K562 (cell line): ENCODE data around the gene ARNT2. TPM values are rescaled to one million over a fixed set of nuclear protein-coding genes. Genes with fewer than 3 reads are reported as not detected.

ENCODE experiments used
- ATAC-seq: fragments of 200-7000 bp; cut with Tn5 transposase; 3 replicates; pipeline ENCODE4 v1.9.1; 2020; ENCODE audit warnings: moderate library complexity
- BruUV-seq: library from RNA; stranded (reverse); fragments of 400-500 nt; replicated peaks from 2 replicates; lab custom pipeline; 2021; lab: Mats Ljungman, UMichigan
- CTCF ChIA-PET: fragments of 300-600 bp; formaldehyde crosslinking; extraction: SDS; loops from one replicate; lab custom pipeline; 2021; ENCODE audit warnings: low intra/inter-chr PET ratio; lab: Yijun Ruan, JAX
- POLR2A ChIA-PET: fragments of 300-600, 350-650 bp; sonication (Branson Sonifier 250); formaldehyde crosslinking; extraction: SDS; loops from one replicate; lab custom pipeline; 2021; ENCODE audit warnings: antibody characterized with exemption, inconsistent platforms; lab: Yijun Ruan, JAX
- DNase-seq, 4 experiments: peaks; one replicate each; pipeline versions ENCODE4 v3.0.0 to v3.0.0-alpha.2; 2011 to 2018; ENCODE audit warnings: low spot score in 3 of 4, mixed read lengths in 3 of 4; ENCODE audit errors: extremely low read depth in 1 of 4
- FAIRE-seq: peaks from 2 replicates; lab custom pipeline; 2011; peaks lifted over from hg19 to GRCh38; lab: Jason Lieb, UNC
- H2AFZ ChIP-seq: 2 replicates; pipeline ENCODE4 v1.6.0; 2011; ENCODE audit warnings: low read depth, low read length, control low read depth, inconsistent platforms
- H3K27ac ChIP-seq: fragments of 200-600 bp; 3 replicates; pipeline ENCODE4 v1.8.0; 2011; ENCODE audit warnings: low read depth, mild to moderate bottlenecking, control low read depth, inconsistent platforms, low read length, moderate library complexity, mixed read lengths; ENCODE audit errors: extremely low read depth
- H3K27me3 ChIP-seq, 2 experiments: fragments of 300-600 bp in 1 of 2; 2 replicates in 1 of 2; 3 replicates in 1 of 2; pipeline versions ENCODE4 v1.6.0 to v1.8.0; 2011; ENCODE audit warnings: inconsistent platforms in 2 of 2, low read length in 2 of 2, mild to moderate bottlenecking in 1 of 2, mixed read lengths in 1 of 2, moderate library complexity in 1 of 2; ENCODE audit not compliant: control insufficient read depth in 2 of 2, insufficient read depth in 2 of 2
- H3K36me3 ChIP-seq: fragments of 300-600 bp; 3 replicates; pipeline ENCODE4 v1.8.0; 2011; ENCODE audit warnings: mild to moderate bottlenecking, low read length, inconsistent platforms; ENCODE audit not compliant: control insufficient read depth, insufficient read depth
- H3K4me1 ChIP-seq, 2 experiments: fragments of 200-600 bp in 1 of 2; replicated peaks in 1 of 2; 2 replicates in 1 of 2; 3 replicates in 1 of 2; pipeline versions ENCODE4 v1.5.1 to v1.8.0; 2011; ENCODE audit warnings: inconsistent platforms in 2 of 2, low read length in 2 of 2, mild to moderate bottlenecking in 1 of 2, mixed read lengths in 1 of 2, moderate library complexity in 1 of 2; ENCODE audit not compliant: control insufficient read depth in 2 of 2, insufficient read depth in 2 of 2
- H3K4me2 ChIP-seq: 2 replicates; pipeline ENCODE4 v1.6.1; 2011; ENCODE audit warnings: low read length, control low read depth, inconsistent platforms, mixed read lengths; ENCODE audit not compliant: insufficient read depth
- H3K4me3 ChIP-seq: fragments of 200-600 bp; sonication (generic), shearing (Covaris generic); 2 replicates; pipeline ENCODE4 v1.5.1; 2016; ENCODE audit warnings: control low read depth, inconsistent platforms
- H3K79me2 ChIP-seq: fragments of 200-600 bp; 3 replicates; pipeline ENCODE4 v1.8.0; 2011; ENCODE audit warnings: low read length, inconsistent platforms; ENCODE audit not compliant: control insufficient read depth, insufficient read depth
- H3K9ac ChIP-seq, 2 experiments: 2 replicates each; pipeline versions ENCODE4 v1.6.0 to v1.6.1; 2011; ENCODE audit warnings: low read depth in 2 of 2, low read length in 2 of 2, control low read depth in 1 of 2, inconsistent platforms in 1 of 2, mild to moderate bottlenecking in 1 of 2, mixed read lengths in 1 of 2; ENCODE audit not compliant: insufficient read depth in 1 of 2
- H3K9me1 ChIP-seq: one replicate; pipeline ENCODE4 v1.6.0; 2011; ENCODE audit warnings: inconsistent platforms, mild to moderate bottlenecking, low read length, moderate library complexity; ENCODE audit not compliant: control insufficient read depth, insufficient read depth
- H3K9me3 ChIP-seq: replicated peaks from 2 replicates; pipeline ENCODE4 v1.5.1; 2011; ENCODE audit warnings: low read depth, low read length, inconsistent platforms; ENCODE audit not compliant: control insufficient read depth, insufficient read depth
- H4K20me1 ChIP-seq: replicated peaks from 2 replicates; pipeline ENCODE4 v1.6.1; 2011; ENCODE audit warnings: low read length, inconsistent platforms, mixed read lengths; ENCODE audit not compliant: control insufficient read depth, insufficient read depth
- DACH1 ChIP-seq: fragments of 450-650 bp; IDR thresholded peaks from 2 replicates; pipeline ENCODE4 v1.6.1; 2018; ENCODE audit not compliant: partially characterized antibody
- ETS1 ChIP-seq: conservative IDR thresholded peaks from 2 replicates; pipeline ENCODE4 v1.6.1; 2011; ENCODE audit warnings: low read depth, mild to moderate bottlenecking, low read length; ENCODE audit not compliant: control insufficient read depth
- HEY1 ChIP-seq: fragments of 250-450 bp; sonication (Bioruptor Pico); IDR thresholded peaks from 2 replicates; pipeline ENCODE4 v1.5.0; 2020; ENCODE audit warnings: mild to moderate bottlenecking, moderate library complexity, borderline replicate concordance
- HMG20A ChIP-seq: fragments of 450-650 bp; formaldehyde crosslinking; conservative IDR thresholded peaks from 2 replicates; pipeline ENCODE4 v1.4.0; 2020; ENCODE audit warnings: mild to moderate bottlenecking, mixed read lengths
- HNRNPUL1 ChIP-seq: fragments of 200-400 bp; formaldehyde crosslinking; IDR thresholded peaks from 2 replicates; pipeline ENCODE4 v1.6.1; 2017; ENCODE audit warnings: low read length
- MAZ ChIP-seq, 2 experiments: fragments of 450-650 bp in 1 of 2; sonication (generic) in 1 of 2; formaldehyde crosslinking; IDR thresholded peaks in 1 of 2; conservative IDR thresholded peaks in 1 of 2; 2 replicates each; pipeline versions ENCODE4 v1.4.0 to v1.5.0; 2020; ENCODE audit warnings: mild to moderate bottlenecking in 1 of 2, missing genetic modification reagents in 1 of 2
- MTF1 ChIP-seq: fragments of 250-450 bp; sonication (Bioruptor Pico); IDR thresholded peaks from 2 replicates; pipeline ENCODE4 v1.9.0; 2021; ENCODE audit warnings: moderate library complexity, mild to moderate bottlenecking, inconsistent platforms, borderline replicate concordance
- NR2C1 ChIP-seq, 2 experiments: fragments of 450-650 bp; IDR thresholded peaks; 2 replicates each; pipeline ENCODE4 v1.6.1; 2017; ENCODE audit warnings: mild to moderate bottlenecking in 2 of 2, antibody characterized with exemption in 1 of 2, inconsistent platforms in 1 of 2, missing compliant biosample characterization in 1 of 2, missing genetic modification characterization in 1 of 2
- POLR2B ChIP-seq: fragments of 450-650 bp; IDR thresholded peaks from 2 replicates; pipeline ENCODE4 v1.6.1; 2018; ENCODE audit warnings: low read depth; ENCODE audit not compliant: partially characterized antibody
- PRPF4 ChIP-seq: fragments of 200-400 bp; formaldehyde crosslinking; IDR thresholded peaks from one replicate; pipeline ENCODE4 v1.6.1; 2017; ENCODE audit warnings: low read length, low read depth, mild to moderate bottlenecking; ENCODE audit not compliant: insufficient read depth, poor library complexity, severe bottlenecking
- ZNF212 ChIP-seq: fragments of 450-650 bp; formaldehyde crosslinking; IDR thresholded peaks from 2 replicates; pipeline ENCODE4 v1.4.0; 2020; ENCODE audit warnings: mild to moderate bottlenecking
- ZNF449 ChIP-seq: fragments of 250-450 bp; sonication (Bioruptor Pico); IDR thresholded peaks from 2 replicates; pipeline ENCODE4 v1.8.0; 2022; ENCODE audit warnings: moderate library complexity, mild to moderate bottlenecking, inconsistent platforms
- ZNF609 ChIP-seq: sonication (generic); formaldehyde crosslinking; IDR thresholded peaks from 2 replicates; pipeline ENCODE4 v1.8.1; 2023; ENCODE audit warnings: missing genetic modification reagents, mild to moderate bottlenecking, borderline replicate concordance
- WGBS: fragments of 100-300 bp; shearing (Covaris generic); methylation state at CpG from one replicate; pipeline ENCODE4 v1.1.6; 2016; ENCODE audit warnings: low coverage, mixed read lengths; ENCODE audit not compliant: insufficient coverage; ENCODE audit errors: missing lambda C conversion rate; 5-methylcytosine and 5-hydroxymethylcytosine counted together
- in situ Hi-C: fragments of 300-500 bp; cut with MboI; formaldehyde crosslinking; loops from 4 replicates; pipeline ENCODE4 v1.15.0; 2018; ENCODE audit warnings: inconsistent platforms, mixed read lengths
- intact Hi-C: fragments of 100-400 bp; cut with micrococcal nuclease; formaldehyde crosslinking; loops from 2 replicates; pipeline ENCODE4 v1.14.2; 2022
- polyA plus RNA-seq, 8 experiments: library from polyadenylated mRNA; depleted of rRNA in 4 of 8; stranded (reverse) in 5 of 8; unstranded in 3 of 8; fragments of >200 nt; fragmentation: Nextera tagmentation in 2 of 8; fragmentation: Illumina TruSeq in 1 of 8; extraction: Ambion mirVana in 2 of 8; extraction: Trizol in 1 of 8; gene quantifications; 2 replicates each; pipeline versions ENCODE4 v1.2.1 to v1.2.3, GENCODE V29; 2011 to 2014; ENCODE audit warnings: inconsistent platforms in 1 of 8, missing spikeins in 1 of 8
- total RNA-seq, 7 experiments: library from RNA; depleted of rRNA in 6 of 7; stranded (reverse); fragments of >200 nt in 6 of 7; fragmentation: Illumina TruSeq in 2 of 7; extraction: Trizol in 2 of 7; gene quantifications; 2 replicates each; pipeline versions ENCODE4 v1.2.1 to v1.2.3, GENCODE V29; 2011 to 2021; ENCODE audit warnings: low replicate concordance in 1 of 7

ARNT2 gene
- total and polyA plus RNA-seq, 9 of the 15 experiments (the other 6 are each of a cell fraction or from before 2014, with no cell fraction given): 0.01 TPM; not detected in 8

GRCh38 chr15:80396096-80396495 lies 8.1 kb upstream of the ARNT2 start:
- in situ Hi-C loops (no loop called here), intact Hi-C loops (no loop called here)
- ATAC-seq (no peak), DNase-seq (no peak)
- H3K9ac ChIP-seq: no peak overlapping the region
- H3K9me1 ChIP-seq: no peaks in the 10 kb centered on the region
- CTCF ChIA-PET: no interaction called here
- no peaks in the 10 kb centered on the region for H3K4me1 ChIP-seq
- H3K4me2 ChIP-seq: no peak overlapping the region
- no peak overlapping the region for H3K4me3 ChIP-seq
- no peak overlapping the region for H3K27ac ChIP-seq
- no TSS peak for BruUV-seq
- no peaks in the 10 kb centered on the region for H3K36me3 ChIP-seq
- TF ChIP-seq PRPF4: no peak
- TF ChIP-seq ETS1: no peak
- TF ChIP-seq POLR2B: no peak
- no peak for TF ChIP-seq HEY1
- TF ChIP-seq ZNF212 (CRISPR knock-in tag): no peak
- TF ChIP-seq MTF1 (CRISPR knock-in tag): no peak
- TF ChIP-seq HMG20A (CRISPR knock-in tag): no peak
- TF ChIP-seq MAZ (CRISPR knock-in tag; conservative IDR thresholded peaks at IDR 0.05 in 1 of 2, IDR thresholded peaks at IDR 0.05 in 1 of 2): no peak
- no peak for TF ChIP-seq ZNF449 (CRISPR knock-in tag)
- no peak for TF ChIP-seq HNRNPUL1
- no peak for TF ChIP-seq DACH1
- TF ChIP-seq ZNF609: no peak
- TF ChIP-seq NR2C1 (IDR thresholded peaks at IDR 0.05): no peak
- TF ChIP-seq NR2C1 (tag; IDR thresholded peaks at IDR 0.05): no peak
- TF ChIP-seq, all 486 proteins: peak for 0
- Histone ChIP-seq H2AFZ (no peak overlapping the region), H4K20me1 (no peaks in the 10 kb centered on the region; the same call in 1 of the 2 replicates), H3K27me3 (peaks cover 7 to 20% of the 10 kb centered on the region in 2 experiments), H3K79me2 (no peaks in the 10 kb centered on the region), H3K9me3 (no peaks in the 10 kb centered on the region)
- WGBS: 0% methylated on average over 7 of the region's 7 CpGs
- POLR2A ChIA-PET: no interaction called here
- FAIRE-seq: no peak
